Superior temporal gyrus (tissue), 1 donor: ENCODE measurements around the gene PRR20E.
"Not testable (repeated sequence)": the region's sequence is repeated elsewhere in the genome, so short reads cannot be mapped to it uniquely, and the experiment has no call there.

Experiments used
- DNase-seq: peaks from one replicate; pipeline ENCODE4 v3.0.0-alpha.2; 2016; ENCODE audit errors: extremely low spot score

Gene PRR20E

DNA sequence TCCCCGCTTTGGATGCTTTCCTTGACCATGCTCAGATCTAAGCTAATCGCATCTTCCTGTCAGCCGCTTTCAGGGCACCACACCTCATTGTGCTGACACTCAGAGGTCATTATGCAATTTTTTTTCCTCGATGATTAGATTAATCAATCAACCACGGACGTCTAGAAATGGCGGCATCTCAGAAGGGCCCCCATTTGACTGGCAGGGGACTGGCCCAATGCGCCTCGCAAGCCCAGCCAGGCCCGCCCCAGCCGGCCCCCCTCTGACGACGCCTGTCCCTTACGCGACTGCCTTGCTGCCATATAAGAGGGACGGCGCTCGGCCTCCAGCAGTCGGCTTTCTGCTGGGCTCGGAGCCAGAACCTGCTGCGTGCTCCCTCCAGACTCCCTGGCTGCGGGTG, at the start of gene PRR20E:
PRR20E (plus strand) TSS at position 301 of the 400 bp plus-strand sequence. CDS start 387 bp downstream, outside the sequence.
- DNase-seq: not testable (repeated sequence)

DNA sequence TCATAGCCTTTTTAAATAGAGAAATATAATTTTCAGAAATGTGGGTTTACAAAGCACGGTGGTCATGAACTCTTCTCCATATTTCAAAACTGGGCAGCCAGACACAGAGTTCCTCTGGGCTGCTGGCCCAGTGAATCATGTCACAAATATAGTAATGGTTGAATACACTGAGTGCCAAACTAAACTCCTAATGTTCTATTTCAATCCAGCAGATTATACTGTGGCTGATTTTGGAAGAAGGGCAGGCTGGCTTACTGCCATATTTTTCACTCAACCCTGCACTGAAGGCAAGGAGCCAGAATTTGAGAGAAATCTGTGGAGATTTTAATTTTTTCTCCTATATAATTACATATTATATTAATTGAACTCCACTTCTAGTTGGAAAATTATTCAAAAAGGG, 43.3 kb upstream of the PRR20E start:
- DNase-seq: peak; percentile 47

DNA sequence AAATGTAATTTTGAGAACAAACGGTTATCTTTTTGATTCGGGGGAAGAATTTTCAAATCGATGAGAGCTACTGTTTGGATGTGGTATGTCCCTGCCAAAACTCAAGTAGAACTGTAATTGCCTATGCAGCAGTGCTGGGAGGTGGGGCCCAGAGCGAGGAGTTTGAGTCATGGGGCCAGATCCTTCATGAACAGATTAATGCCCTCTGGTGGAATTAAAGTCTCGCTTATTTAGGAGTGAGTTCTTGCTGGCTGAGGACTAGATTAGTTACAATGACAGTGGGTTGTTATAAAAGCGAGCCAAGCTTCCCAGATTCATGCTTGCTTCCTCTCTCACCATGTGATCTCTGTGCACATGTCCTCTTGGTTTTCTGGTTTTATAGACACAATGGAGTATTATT, 38.1 kb upstream of the PRR20E start:
- no peak for DNase-seq

DNA sequence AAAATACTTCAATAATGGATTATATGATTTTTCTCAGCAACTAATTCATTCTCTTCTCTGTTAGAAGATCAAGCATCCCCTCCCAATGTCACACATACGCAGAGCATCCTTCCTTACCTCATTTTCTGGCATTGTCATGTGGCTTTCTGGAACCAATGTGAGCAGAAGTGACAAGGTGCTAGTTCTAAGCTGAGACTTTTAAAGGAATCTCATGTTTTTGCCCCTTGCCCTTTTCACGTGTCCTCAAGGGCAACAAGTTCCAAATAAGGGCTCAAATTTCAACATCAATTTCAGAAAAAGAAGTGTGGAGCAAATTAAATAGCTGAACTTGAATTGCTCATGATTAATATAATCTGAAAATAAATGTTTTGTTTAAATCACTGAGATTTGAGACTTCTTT, 30.9 kb upstream of the PRR20E start:
- no peak for DNase-seq

DNA sequence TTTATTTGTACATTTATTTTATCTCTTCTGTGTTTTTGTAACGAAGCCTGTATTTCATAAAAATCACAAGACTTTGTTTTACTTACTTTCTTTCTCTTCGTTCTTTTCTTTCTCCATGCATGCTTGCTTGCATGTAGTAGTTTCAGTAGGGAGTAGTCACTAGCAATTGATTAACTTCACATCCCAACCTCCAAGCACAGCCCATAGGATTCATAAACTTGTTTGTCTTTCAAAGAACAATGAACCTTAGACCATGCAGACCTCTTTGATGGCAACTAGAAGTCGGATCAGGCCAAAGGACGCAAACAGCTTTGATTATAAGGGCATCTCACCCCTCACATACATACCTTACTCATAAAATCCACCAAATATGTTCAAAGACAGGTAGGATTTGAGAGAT, 29.4 kb upstream of the PRR20E start:
- no peak for DNase-seq

DNA sequence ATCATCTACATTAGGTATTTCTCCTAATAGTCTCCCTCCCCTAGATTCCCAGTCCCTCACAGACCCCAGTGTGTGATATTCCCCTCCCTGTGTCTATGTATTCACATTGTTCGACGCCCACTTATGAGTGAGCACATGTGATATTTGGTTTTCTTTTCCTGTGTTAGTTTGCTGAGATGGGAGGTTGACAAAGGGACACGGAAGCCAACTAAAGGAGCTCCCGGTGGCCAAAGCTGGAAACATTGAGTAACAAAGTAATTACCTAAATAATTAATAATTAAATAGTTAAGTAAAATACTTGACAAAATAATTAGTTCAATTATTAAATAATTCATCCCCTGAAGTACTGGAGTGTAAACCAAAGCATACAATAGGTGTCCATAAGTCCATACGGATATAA, 28.0 kb upstream of the PRR20E start:
- no peak for DNase-seq

DNA sequence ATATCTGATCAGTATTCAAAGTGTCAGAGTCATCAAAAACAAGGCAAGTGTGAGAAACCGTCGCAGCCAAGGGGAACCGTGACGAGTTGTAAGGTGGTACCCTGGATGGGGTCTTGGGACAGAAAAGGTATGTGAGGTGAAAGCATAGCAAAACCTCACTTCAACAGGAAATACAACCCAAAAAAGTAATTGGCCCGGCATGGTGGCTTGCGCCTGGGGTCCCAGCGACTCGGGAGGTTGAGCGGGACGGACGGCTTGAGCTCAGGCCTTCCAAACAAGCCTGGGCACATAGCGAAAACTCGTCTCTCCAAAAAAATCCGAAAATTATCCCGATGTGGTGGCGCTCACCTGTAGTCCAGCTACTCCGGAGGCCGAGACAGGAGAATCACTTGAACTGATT, 27.2 kb upstream of the PRR20E start:
- DNase-seq: not testable (repeated sequence)

DNA sequence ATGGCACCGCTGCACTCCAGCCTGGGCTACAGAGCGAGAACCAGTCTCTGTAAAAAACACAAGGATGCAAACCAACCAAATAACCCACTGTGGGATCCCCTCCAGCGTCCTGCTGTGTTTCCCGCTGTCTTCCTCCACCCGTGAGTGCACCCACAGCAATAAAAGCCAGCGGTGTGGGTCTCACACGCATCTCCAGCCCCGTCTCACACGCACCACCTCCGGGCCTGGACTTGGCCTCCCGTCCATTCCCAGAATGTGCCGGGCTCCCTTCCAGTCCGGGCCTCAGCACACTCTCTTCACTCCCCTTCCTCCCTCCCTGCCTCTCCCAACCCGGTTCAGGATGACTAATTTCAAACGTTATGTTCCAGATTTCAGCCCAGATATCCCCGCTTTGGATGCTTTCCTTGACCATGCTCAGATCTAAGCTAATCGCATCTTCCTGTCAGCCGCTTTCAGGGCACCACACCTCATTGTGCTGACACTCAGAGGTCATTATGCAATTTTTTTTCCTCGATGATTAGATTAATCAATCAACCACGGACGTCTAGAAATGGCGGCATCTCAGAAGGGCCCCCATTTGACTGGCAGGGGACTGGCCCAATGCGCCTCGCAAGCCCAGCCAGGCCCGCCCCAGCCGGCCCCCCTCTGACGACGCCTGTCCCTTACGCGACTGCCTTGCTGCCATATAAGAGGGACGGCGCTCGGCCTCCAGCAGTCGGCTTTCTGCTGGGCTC, 26.6 kb upstream of the PRR20E start, which contains the start of gene PRR20A:
PRR20A (plus strand) TSS at position 684 of the 734 bp plus-strand sequence. CDS start 387 bp downstream, outside the sequence.
- DNase-seq: not testable (repeated sequence)

DNA sequence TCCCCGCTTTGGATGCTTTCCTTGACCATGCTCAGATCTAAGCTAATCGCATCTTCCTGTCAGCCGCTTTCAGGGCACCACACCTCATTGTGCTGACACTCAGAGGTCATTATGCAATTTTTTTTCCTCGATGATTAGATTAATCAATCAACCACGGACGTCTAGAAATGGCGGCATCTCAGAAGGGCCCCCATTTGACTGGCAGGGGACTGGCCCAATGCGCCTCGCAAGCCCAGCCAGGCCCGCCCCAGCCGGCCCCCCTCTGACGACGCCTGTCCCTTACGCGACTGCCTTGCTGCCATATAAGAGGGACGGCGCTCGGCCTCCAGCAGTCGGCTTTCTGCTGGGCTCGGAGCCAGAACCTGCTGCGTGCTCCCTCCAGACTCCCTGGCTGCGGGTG, 19.8 kb upstream of the PRR20E start, which contains the start of gene PRR20B:
PRR20B (plus strand) TSS at position 301 of the 400 bp plus-strand sequence. CDS start 387 bp downstream, outside the sequence.
- not testable (repeated sequence) for DNase-seq

DNA sequence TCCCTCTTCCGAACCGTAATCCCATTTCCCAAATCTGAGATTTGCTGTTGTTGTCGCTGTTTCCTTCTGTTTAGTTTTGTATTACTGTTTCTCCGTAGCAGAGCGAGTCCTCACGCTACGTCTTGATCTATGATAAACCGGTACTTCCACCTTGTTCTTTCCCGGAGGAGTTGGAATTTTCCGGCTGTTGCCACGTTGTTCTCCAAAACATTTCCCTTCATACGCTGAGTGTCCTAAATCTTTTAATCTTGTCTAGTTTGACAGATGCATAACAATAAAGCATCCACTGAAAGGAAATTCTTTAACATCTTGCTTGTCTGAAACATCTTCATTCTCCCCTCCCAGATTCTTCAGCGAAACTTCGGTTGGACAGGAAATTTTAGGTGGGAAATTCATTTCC, 18.9 kb upstream of the PRR20E start:
- not testable (repeated sequence) for DNase-seq

DNA sequence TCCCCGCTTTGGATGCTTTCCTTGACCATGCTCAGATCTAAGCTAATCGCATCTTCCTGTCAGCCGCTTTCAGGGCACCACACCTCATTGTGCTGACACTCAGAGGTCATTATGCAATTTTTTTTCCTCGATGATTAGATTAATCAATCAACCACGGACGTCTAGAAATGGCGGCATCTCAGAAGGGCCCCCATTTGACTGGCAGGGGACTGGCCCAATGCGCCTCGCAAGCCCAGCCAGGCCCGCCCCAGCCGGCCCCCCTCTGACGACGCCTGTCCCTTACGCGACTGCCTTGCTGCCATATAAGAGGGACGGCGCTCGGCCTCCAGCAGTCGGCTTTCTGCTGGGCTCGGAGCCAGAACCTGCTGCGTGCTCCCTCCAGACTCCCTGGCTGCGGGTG, 13.2 kb upstream of the PRR20E start, which contains the start of gene PRR20C:
PRR20C (plus strand) TSS at position 301 of the 400 bp plus-strand sequence. CDS start 387 bp downstream, outside the sequence.
- not testable (repeated sequence) for DNase-seq

DNA sequence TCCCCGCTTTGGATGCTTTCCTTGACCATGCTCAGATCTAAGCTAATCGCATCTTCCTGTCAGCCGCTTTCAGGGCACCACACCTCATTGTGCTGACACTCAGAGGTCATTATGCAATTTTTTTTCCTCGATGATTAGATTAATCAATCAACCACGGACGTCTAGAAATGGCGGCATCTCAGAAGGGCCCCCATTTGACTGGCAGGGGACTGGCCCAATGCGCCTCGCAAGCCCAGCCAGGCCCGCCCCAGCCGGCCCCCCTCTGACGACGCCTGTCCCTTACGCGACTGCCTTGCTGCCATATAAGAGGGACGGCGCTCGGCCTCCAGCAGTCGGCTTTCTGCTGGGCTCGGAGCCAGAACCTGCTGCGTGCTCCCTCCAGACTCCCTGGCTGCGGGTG, 6.7 kb upstream of the PRR20E start, which contains the start of gene PRR20D:
PRR20D (plus strand) TSS at position 301 of the 400 bp plus-strand sequence. CDS start 387 bp downstream, outside the sequence.
- not testable (repeated sequence) for DNase-seq

DNA sequence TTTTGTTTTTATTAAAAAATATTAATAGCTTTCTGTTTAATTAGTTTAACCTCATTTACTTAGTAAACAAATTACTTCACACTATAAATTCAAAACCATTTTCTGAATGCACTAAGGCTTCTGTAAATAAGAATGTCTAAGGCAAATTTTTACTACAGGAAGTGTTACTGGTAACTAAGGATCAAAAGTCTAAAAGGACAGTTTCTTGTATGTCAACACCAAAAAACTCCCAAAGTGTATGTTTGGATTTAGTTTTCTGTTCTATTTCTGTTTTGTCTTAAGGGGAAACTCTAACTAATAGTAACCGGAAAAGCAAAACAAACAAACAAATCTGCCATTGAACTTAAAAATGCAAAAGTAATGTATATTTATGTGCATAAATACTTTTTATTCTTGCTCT, 24.7 kb downstream of the PRR20E start:
- no peak for DNase-seq

DNA sequence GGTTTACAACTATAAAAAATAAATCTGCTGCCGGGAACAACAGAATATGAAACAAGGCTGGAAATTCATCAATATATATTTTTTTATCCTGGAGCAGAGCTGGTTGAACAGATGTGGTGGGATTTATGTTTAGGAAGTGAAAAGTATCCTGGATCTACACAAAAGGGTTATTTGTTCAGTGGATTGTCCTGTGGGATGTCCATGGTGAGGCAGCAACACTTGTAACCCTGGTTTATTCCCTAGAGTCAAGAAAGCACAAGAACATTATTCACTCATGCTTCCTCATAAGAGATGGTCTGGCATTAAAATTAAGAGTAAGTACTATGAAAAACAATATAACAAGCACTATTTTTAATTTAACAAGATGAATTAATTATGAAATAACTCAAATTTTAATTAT, 46.0 kb downstream of the PRR20E start:
- DNase-seq: no peak
